OCI-M2 (cell line): Measurements from ENCODE around the gene XPC.

Experiments
- DNase-seq: peaks from one replicate; lab custom pipeline; 2025; ENCODE audit not compliant: unreplicated experiment; lab: John Stamatoyannopoulos, UW

XPC gene

GRCh38 chr3:14174483-14174882 lies 3.9 kb downstream of the XPC start:
- no peak for DNase-seq

- no peak for DNase-seq
Measured at GRCh38 chr3:14172496-14172895, 5.9 kb downstream of the XPC start.

- no peak for DNase-seq
Measured at GRCh38 chr3:14170531-14171159, 7.8 kb downstream of the XPC start.

DNA sequence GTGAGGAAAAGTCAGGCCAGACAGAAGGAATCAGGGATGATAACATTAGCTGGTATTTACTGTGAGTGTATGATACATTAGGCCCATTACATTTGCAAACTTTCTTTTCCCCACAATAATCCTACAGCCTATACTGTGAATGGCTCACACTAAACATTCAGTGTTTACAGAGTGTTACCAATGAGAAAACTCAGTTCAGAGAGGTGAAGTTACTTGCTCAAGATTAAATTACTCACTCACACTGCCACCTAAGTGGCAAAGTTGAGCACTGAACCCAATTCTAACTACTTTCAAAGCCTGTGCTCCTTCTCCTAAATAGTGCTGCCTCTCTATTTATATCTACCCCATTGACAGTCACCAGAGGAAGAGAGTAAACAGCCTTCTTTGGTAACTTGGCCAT lies 8.5 kb downstream of the XPC start:
- DNase-seq, result no peak

DNA sequence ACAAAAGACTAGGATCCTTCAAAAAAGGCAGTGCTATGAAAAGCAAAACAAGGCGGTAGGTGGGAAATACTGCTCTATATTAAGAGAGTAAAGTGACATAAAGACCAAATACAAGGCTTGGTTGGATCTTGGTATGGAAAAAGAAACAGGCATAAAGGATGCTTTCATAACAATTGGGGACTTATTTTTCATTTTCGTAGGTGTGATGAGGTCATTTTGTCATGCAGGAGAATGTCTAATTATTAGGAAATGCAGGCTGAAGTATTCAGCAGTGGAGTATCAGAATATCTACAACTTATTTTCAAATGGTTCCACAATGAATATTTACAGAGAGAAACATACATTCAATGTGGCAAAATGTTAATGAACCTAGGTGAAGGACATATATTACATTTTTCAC lies 9.0 kb downstream of the XPC start:
- DNase-seq, result no peak

- DNase-seq, result no peak
Measured at GRCh38 chr3:14166877-14167603, 11.4 kb downstream of the XPC start.

- DNase-seq, result no peak
Measured at GRCh38 chr3:14162178-14162577, 16.2 kb downstream of the XPC start.

DNA sequence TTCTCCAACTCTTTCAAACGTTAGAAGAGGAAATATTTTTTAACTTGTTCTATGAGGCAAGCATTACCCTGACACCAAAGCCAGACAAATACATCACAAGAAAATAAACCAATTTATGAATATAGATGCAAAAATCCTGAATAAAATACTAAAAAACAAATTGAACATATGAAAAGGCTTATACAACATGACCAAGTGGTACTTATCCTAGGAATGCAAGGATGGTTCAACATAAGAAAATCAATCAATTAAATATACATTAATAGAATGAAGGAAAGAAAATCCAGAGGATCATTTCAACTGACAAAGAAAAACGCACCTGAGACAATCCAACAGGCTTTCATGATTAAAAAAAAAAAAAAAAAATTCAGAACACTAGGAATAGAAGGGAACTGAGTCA lies 17.1 kb downstream of the XPC start:
- no peak for DNase-seq

DNA sequence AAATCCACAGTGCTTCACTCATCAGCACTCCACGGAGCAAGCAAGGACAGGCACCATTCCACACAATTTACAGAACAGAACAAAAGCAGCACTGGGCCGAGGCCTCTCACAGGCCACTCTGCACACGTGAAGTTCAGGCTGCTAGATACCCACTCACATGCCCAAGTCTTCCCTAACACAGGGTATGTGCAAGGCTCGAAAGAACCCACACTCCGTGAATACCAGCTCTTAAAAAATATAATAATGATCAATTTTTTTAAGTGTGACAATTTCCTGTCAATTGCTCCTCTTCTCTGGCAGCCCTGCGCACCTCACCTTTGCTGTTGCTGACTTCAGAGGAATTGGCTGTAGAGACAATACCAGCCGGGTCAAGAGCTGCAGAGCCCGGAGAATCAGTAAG lies 19.0 kb downstream of the XPC start:
- no peak for DNase-seq

DNA sequence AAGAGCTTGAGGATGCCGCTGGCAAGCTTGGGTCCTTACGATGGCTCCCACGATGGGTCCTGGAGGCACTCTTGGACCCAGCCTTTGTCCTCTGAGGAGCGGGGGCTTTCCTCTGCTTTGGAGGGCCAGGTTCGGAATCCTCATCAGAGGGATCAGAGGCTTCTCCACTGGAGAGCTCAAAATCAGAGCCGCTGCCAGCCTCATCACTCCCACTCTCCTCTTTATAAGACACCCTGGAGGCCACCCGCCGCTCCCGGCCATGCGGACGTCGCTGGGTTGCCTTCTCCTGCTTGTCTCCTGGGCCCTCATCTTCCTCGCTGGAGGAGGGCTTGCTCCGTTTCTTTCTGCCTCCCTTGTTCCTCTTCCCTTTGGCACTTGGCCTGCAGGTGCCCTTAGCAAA lies 20.0 kb downstream of the XPC start:
- no peak for DNase-seq

GRCh38 chr3:14157951-14158350 lies 20.4 kb downstream of the XPC start:
- DNase-seq, result no peak

DNA sequence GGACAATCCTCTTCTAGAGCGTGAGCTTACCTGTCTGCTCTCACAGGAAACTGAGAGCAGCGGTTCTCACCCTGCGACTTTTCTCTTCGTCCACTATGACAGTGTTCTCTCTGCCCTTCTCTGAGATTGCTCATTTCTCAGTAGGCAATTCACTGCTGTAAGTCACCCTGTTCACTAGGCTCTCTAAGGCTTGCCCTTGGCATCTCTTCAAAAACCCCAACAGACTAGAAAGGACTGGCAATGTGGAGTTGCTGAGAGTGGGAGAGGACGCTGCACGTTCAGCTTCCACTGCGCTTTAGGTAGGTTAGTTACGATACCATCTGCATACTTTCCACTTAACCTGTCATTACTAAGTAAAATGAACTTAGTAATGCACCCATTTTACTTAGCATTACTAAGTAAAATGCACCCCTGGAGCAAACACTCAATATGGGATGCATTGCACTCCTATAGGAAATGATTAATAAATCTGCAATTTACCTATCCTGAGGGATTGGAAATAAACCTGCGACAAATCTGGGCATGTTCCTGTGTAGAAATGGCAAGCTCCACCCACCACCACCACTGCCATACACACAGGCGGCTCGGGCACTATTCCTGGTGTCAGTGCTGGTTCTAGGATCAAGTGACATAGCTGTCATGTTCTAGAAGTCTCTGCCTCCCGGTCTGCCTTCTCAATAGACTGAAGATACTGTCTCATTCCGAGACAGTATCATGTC lies 21.4 kb downstream of the XPC start:
- DNase-seq, result no peak

- DNase-seq, result no peak
Measured at GRCh38 chr3:14156201-14156600, 22.2 kb downstream of the XPC start.

DNA sequence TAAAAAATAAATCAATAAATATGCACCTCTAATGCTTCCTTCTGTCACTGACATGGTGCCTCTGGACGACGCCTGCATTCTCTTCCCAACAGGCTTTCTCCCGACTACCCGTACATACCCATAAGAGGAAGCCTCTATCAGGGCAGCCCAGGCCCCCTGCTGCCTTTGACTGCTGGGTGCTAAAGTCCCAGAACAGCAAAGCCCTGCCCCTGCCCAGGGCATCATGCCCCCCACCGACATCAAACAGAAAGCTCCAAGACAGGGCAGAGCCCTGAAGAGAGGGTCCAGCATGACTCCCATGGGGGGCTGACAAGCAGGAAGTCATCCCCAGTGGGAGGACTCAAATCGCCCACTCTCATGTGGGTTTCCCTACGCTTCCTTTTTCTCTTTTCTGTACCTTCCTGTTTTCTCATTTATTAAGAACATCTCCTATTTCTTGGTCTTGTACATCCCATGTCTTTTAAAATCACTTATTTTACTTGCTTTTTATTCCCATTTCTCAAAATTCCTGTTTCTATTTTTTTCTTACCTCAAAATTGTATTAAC lies 23.4 kb downstream of the XPC start:
- DNase-seq, result no peak

- DNase-seq, result no peak
Measured at GRCh38 chr3:14154276-14154675, 24.1 kb downstream of the XPC start.

DNA sequence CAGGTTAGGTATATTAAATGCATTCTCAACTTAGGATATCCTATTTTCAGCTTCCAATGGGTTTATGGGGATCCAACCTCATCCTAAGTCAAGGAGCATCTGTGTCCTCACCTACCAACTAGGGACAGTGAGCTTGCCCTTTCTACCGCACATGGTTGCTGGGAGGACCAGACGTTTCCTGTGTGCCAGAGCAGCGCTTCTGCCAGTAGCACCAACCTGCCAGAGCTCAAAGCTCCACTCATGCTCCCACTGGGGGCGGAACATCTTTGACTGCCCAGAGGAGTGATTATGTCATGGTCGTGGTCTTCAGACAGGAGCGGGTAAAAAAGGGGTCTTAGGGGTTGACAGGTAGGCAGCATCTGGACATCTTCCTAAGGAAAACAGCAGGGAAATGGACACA lies 24.7 kb downstream of the XPC start:
- DNase-seq, result no peak

GRCh38 chr3:14152963-14153355 lies 25.4 kb downstream of the XPC start:
- no peak for DNase-seq

GRCh38 chr3:14152233-14152962 lies 26.0 kb downstream of the XPC start:
- no peak for DNase-seq

DNA sequence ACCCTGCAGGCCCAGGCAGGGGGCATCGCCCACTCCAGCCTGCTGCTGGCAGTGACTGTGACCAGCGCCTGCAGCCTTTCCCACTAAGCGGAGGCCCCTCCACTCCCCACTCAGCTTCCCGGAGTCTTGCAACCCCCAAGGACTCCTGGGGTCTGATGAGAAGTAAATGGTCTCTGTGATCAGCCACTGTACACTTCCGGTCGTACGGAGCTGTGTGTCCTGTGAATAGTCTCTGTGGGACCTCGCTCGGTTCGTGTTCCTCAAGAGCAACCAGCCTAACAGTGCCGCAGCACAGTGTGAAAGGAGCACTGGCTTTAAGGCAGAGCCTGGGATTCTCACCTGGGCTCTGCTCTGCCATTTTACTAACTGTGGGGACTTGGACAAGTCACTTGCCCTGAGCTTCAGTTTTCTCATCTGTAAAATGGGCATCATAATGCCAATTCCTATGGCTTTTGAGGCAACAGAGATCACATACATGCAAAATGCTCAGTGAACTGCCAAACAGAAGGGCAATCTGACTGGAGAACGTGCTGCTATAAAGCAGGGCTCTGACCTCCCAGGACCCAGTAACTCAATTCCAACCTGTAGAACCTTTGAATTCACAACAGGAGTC lies 26.8 kb downstream of the XPC start:
- DNase-seq, result no peak

DNA sequence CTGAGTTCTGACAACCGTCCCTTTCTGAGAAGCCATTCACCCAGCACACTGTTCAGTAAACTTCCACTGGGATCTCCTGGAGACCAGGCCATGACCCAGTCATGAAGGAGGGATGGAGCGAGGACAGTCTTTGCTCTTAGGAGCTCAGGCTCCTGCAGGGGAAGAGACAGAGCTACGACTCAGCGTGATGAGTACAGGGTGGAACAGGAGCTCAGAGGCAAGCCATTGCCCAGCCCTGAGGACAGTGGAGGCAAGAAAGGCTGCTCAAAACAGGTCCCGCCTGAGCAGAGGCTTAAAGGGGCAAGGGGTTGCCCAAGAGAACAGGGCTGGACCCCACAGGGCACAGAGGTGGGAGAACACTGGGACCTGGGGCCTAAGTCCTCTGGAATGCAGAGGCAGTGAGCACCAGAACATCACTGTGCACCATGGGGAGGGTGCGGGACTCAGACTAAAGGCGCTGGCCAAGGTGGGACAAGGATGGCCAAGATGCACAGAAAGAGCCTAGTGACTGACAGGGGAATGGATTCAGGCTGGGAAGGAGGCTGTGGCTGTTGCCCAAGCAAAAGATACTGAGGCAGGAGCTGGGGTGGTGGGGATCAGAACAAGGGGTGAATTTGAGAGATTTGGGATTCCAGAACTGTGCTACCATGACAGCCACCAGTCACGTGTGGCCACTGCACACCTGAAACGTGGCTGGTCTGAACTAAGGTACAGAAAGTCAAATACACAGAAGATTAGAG lies 27.7 kb downstream of the XPC start:
- no peak for DNase-seq
